ENCODE measurements around the gene TMEM143. TPM values are rescaled to one million over a fixed set of nuclear protein-coding genes. Genes with fewer than 3 reads are reported as not detected.

The TMEM143 gene
- total and polyA plus RNA-seq, 2 donors (not counting 3 experiments of a cell fraction or from before 2014, with no cell fraction given), result 5.4 to 7.3 TPM

GRCh38 chr19:48368936-48369335, 5.2 kb upstream of the TMEM143 start:
- H3K4me1 ChIP-seq (ENCODE audit: control insufficient read depth, extremely low read depth, insufficient read depth, low read length), result peaks cover 3% of the 10 kb centered on the region
- no peak overlapping the region for H2AFZ ChIP-seq (ENCODE audit: low read depth, low read length)
- FAIRE-seq (no peak), DNase-seq (ENCODE audit: low read depth, low spot score) (no peak)
- intact Hi-C loops (cut with micrococcal nuclease), result no loop called here
- dilution Hi-C loops (cut with MboI; ENCODE audit: extremely low pct_ligation_motif_present, low sequenced_read_pairs), result no loop called here
- no TSS peak for BruUV-seq (replicated peaks)
- no peaks in the 10 kb centered on the region for H3K36me3 ChIP-seq (ENCODE audit: control insufficient read depth in 2 of 2, extremely low read depth in 1 of 2, insufficient read depth in 2 of 2, low read length in 2 of 2)
- no peak overlapping the region for H3K27ac ChIP-seq (ENCODE audit: insufficient read depth, low read depth, low read length)
- H3K79me2 ChIP-seq (ENCODE audit: control insufficient read depth, insufficient read depth, low read length), result no peaks in the 10 kb centered on the region
- no peaks in the 10 kb centered on the region for H3K9me1 ChIP-seq (replicated peaks; ENCODE audit: control insufficient read depth, extremely low read depth, insufficient read depth, low read length)
- TF ChIP-seq FOS (IDR thresholded peaks at IDR 0.05; ENCODE audit: borderline replicate concordance, insufficient read depth, low read length), result no peak
- TF ChIP-seq POLR2A (IDR thresholded peaks at IDR 0.05; ENCODE audit: low read depth, low read length), result no peak
- TF ChIP-seq CTCF (IDR thresholded peaks at IDR 0.05; ENCODE audit: extremely low read depth in 1 of 2, insufficient read depth in 1 of 2, low read depth in 1 of 2, low read length in 2 of 2), result no peak
- TF ChIP-seq POLR2AphosphoS5 (IDR thresholded peaks at IDR 0.05; ENCODE audit: insufficient read depth, low read depth, low read length), result no peak
- no peak for TF ChIP-seq MYC (IDR thresholded peaks at IDR 0.05; ENCODE audit: low read depth, low read length)
- no peak for TF ChIP-seq MAX (IDR thresholded peaks at IDR 0.05; ENCODE audit: insufficient read depth, insufficient read length)
- TF ChIP-seq JUN (IDR thresholded peaks at IDR 0.05; ENCODE audit: borderline replicate concordance, insufficient read depth, insufficient read length, low read depth), result no peak
- no peak for TF ChIP-seq EZH2 (IDR thresholded peaks at IDR 0.05; ENCODE audit: borderline replicate concordance, low read depth, low read length, severe bottlenecking)
- TF ChIP-seq GATA2 (IDR thresholded peaks at IDR 0.05; ENCODE audit: insufficient read depth, insufficient read length, low read depth, low read length), result no peak
- ChIA-PET POLR2A (no interaction called here), CTCF (interaction anchor here (0.6 kb wide), 1 partner anchor 49 kb away, joined by 3 read pairs; no protein-coding TSS in a partner anchor)
- no peaks in the 10 kb centered on the region for H3K9me3 ChIP-seq (replicated peaks; ENCODE audit: control insufficient read depth, insufficient read depth, low read length)
- H3K9ac ChIP-seq (replicated peaks; ENCODE audit: extremely low read depth, insufficient read depth, low read length), result no peak overlapping the region
- no peaks in the 10 kb centered on the region for H3K27me3 ChIP-seq (ENCODE audit: control insufficient read depth in 2 of 2, insufficient read depth in 2 of 2, low read length in 2 of 2)
- H3K4me2 ChIP-seq (ENCODE audit: insufficient read depth, low read length), result no peak overlapping the region
- H3K4me3 ChIP-seq (replicated peaks in 1 of 3; ENCODE audit: insufficient read depth in 1 of 3, low read depth in 1 of 3, low read length in 3 of 3), result no peak overlapping the region
- H4K20me1 ChIP-seq (replicated peaks; ENCODE audit: control insufficient read depth, extremely low read depth, insufficient read depth, low read length), result no peaks in the 10 kb centered on the region
